Embryonic facial prominence (tissue), 1 donor: Measurements from ENCODE around the gene ZNF548.
A peak's percentile ranks its signal among the peaks of the same experiment; 100 is the strongest.
"Not testable (repeated sequence)": the region's sequence is repeated elsewhere in the genome, so short reads cannot be mapped to it uniquely, and the experiment has no call there.

ENCODE experiments used
- DNase-seq: peaks from one replicate; pipeline ENCODE4 v3.0.0-alpha.2; 2016; ENCODE audit errors: extremely low spot score

The ZNF548 gene

DNA sequence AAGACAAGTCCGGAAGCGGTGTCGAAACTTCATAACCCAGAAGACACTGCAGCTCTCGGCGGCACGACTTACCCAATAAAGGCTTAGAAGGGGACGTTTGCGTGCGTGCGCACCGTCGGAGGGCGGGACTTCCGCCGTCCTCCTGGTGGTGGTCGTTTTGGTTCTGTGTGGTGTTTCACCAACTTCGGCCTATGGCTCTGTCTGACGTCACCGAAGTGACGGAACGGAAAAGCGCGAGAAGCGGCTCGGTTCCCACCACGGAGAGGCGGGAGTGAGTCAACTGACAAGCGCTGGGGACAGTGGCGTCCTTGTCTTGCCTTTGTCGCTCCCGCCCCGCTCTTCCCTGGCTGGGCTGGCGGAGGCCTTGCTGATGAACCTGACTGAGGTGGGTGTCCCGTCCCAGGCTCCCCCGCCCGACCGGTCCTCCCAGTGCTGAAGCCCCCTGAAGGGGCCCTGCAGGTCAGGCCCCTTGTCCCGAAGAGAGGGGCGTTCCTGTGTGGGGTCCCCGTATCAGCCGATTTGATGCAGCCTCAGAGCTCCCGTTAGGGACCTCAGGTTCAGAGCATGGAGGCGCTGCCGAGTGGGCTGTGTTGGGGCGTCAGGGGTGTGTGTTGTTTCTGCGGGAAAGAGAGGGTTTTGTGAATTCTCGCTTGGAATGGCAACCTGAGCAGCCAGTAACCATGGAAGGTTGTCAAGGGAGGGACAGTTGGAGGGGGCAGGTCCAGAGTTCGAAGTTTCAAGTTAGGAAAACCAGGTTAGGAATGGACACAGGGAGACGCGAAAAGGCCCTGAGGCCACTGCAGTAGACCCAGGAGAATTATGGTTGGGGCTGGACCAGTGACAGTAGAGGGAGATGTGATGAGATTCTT lies at the start of gene ZNF548:
ZNF548 (plus strand) TSS at position 125 of the 869 bp plus-strand sequence; CDS start at position 371, 246 bp downstream.
- peak; percentile 97 for DNase-seq

DNA sequence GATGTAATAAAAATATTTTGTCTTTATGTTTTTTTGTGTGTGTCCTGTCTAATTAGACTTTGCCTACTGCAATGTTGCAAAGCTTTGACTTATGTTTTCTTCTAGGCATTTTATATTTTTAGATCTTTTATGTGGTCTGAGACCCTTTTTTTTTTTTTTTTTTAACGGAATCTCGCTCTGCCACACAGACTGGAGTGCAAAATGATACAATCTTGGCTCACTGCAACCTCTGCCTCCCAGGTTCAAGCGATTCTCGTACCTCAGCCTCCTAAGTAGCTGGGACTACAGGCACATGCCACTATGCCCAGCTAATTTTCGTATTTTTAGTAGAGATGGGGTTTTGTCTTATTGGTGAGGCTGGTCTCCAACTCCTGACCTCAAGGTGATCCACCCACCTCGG lies 47.1 kb upstream of the ZNF548 start:
- DNase-seq, result no peak

- no peak for DNase-seq
Measured at GRCh38 chr19:57348136-57348535, 41.5 kb upstream of the ZNF548 start.

DNA sequence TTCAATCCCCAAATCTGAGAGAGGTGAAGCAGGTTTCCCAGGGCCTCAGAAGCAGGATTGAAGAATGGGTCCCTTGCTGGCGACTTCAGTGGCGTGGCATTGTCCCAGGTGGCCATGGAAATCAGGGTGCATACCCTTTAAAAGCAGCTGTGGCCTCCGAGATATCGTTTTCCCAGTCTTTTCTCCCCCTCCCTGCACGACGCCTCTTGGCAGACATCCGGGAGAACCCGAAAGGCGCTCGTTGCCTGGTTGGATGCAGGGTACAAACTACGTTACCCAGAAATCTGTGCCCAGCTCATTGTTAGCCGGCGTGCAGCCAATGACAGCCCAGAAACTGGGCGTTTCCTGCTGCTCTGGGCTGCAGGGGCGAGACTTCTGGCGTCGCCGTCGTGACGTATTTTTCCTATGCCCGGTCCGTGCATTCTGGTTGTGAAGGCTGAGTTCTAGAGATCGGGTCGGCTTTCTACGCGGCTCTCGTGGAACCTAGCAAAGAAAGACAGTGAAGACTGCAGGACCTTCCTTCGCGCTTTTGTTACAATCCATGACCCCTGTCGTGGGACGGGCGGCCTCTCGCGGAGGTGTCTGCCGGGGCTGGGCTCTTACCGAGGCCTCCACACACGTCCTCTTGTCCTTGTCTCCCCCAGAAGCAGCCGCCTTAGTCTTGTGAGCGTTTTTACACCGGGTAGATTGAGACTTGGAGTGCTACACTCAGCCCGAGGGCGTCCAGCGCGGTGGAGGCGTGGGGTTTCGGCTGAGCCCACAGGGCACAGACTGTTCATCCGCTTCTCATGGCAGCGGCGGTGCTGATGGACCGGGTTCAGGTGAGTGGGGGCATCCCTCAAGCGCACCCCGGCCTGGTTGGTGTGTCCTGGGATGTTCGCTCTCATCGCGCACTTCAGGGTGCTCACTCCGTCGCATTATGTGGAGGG lies 38.5 kb upstream of the ZNF548 start, which contains the start of gene ZNF304:
ZNF304 (plus strand) TSS at position 395 of the 929 bp plus-strand sequence; CDS start at position 789, 394 bp downstream.
- peak; percentile 92 for DNase-seq

- DNase-seq, result no peak
Measured at GRCh38 chr19:57351867-57352266, 37.8 kb upstream of the ZNF548 start.

DNA sequence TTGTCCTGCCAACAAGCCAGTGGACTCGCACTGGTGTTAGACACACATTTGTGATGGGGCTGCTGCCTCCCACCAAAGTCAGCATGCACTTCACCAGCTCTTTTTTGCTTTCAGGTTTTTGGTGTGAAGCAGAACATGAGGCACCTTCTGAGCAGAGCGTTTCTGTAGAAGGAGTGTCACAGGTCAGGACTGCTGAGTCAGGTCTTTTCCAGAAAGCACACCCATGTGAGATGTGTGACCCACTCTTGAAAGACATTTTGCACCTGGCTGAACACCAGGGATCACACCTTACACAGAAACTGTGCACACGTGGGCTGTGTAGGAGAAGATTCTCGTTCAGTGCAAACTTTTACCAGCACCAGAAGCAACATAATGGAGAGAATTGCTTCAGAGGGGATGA lies 33.7 kb upstream of the ZNF548 start:
- no peak for DNase-seq

DNA sequence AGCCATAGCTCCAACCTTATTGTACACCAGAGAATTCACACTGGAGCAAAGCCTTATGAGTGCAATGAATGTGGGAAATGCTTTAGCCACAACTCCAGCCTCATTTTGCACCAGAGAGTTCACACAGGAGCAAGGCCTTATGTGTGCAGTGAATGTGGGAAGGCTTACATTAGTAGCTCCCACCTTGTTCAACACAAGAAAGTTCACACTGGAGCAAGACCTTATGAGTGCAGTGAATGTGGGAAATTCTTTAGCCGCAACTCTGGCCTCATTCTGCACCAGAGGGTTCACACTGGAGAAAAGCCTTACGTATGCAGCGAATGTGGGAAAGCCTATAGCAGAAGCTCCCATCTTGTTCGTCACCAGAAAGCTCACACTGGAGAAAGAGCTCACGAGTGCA lies 32.2 kb upstream of the ZNF548 start:
- no peak for DNase-seq

- no peak for DNase-seq
Measured at GRCh38 chr19:57359300-57359699, 30.4 kb upstream of the ZNF548 start.

GRCh38 chr19:57362419-57362818 lies 27.2 kb upstream of the ZNF548 start:
- DNase-seq, result no peak

- peak; percentile 95 for DNase-seq
Measured at GRCh38 chr19:57362997-57363687, 26.5 kb upstream of the ZNF548 start, which contains the start of the genes TRAPPC2B and ZNF547. Gene TRAPPC2B, plus strand, starts transcription at chr19:57363551. Its CDS starts 1,283 bp downstream, at chr19:57364834. Gene ZNF547, plus strand, starts transcription at chr19:57363551. Its CDS starts 5,005 bp downstream, at chr19:57368556.

DNA sequence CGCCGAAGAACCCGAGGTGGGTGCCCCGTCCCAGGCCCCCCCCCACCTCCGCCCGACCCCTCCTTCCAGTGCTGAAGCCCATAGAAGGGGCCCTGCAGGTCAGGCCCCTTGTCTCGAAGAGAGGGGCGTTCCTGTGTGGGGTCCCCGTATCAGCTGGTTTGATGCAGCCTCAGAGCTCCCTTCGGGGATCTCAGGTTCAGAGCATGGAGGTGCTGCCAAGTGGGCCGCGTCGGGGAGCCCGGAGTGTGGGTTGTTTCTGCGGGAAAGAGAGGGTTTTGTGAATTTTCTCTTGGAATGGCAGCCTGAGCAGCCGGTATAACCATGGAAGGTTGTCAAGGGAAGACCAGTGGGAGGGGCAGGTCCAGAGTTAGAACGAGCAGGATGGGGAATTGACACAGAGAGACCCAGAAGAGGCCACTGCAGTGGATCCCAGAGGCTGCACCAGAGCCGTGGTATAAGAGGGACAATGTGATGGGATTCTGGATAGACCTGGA lies 25.9 kb upstream of the ZNF548 start:
- peak; percentile 9 for DNase-seq

DNA sequence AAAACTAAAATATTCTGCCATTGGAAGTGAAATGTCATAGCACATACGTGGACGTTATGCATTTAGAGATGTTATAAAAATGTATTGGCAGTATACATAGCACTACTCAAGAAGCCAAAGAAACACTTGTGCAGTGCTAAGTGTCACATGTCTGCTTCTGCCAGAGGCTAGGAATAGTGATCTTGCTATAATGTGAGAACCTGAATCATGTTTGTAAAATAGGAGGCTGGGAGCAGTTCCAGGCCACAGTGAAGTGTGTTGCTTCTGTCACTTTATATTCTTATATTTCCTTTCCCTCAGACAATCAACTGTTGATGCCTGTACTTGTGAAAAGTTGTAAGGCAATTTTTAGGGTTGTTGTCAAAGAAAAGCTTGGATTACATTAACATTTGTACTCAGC lies 22.9 kb upstream of the ZNF548 start:
- DNase-seq, result no peak

DNA sequence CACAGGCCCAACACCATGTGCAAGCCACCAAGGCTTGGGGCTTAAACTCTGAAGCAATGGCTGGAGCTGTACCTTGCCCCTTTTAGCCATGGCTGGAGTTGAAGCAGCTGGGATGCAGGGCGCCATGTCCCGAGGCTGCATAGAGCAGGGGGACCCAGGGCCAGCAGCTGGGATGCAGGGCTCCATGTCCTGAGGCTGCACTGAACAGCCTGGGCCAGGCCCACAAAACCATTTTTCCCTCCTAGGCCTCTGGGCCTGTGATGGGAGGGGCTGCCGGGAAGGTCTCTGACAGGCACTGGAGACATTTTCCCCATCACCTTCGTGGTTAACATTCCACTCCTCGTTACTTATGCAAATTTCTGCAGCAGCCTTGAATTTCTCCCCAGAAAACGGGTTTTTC lies 15.5 kb upstream of the ZNF548 start:
- no peak for DNase-seq

GRCh38 chr19:57374647-57375046 lies 15.0 kb upstream of the ZNF548 start:
- DNase-seq, result not testable (repeated sequence)

DNA sequence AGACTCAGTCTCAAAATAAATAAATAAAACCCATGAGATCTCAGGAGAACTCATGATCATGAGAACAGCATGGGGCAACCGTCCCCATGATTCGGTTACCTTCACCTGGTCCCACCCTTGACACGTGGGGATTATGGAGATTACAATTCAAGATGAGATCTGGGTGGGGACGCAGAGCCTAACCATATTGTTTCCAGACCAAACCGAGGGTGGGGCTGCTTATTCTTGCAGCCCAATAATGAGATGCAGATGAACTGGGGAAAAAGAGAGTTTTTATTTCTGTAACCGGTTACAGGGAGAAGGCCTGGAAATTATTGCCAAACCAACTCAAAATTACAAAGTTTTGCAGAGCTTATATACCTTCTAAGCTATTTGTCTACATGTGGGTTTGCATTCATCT lies 13.5 kb upstream of the ZNF548 start:
- DNase-seq, result no peak

DNA sequence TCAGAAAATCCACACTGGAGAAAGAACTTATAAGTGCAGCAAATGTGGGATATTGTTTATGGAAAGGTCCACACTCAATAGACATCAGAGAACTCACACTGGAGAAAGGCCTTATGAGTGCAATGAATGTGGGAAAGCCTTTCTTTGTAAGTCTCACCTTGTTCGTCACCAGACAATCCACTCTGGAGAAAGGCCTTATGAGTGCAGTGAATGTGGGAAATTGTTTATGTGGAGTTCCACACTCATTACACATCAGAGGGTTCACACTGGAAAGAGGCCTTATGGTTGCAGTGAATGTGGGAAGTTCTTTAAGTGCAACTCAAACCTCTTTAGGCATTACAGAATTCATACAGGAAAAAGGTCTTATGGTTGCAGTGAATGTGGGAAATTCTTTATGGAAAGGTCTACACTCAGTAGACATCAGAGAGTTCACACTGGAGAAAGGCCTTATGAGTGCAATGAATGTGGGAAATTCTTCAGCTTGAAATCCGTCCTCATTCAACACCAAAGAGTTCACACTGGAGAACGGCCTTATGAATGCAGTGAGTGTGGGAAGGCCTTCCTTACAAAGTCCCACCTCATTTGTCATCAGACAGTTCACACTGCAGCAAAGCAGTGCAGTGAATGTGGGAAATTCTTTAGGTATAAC lies 12.0 kb upstream of the ZNF548 start:
- DNase-seq, result no peak

DNA sequence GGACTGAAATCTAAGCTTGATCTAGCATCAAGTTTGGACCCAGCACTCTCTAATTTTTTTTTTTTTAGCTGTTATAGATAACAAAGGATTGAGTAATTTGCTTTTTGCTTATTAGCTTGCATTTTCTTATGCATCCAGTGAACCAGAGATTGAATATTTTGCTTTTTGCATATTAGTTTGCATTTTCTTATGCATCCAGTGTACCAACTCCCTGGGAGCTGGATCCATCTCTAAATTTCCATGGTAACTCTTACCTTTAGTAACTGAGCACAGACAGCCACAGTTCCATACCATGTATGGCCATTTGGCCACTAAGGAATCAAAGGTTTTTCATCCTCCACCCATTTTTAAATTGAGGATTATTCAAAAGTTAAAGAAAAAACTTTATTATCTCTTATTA lies 8.7 kb upstream of the ZNF548 start:
- no peak for DNase-seq

GRCh38 chr19:57382806-57383488 lies 6.7 kb upstream of the ZNF548 start:
- no peak for DNase-seq

GRCh38 chr19:57389194-57389729 lies 392 bp upstream of the ZNF548 start:
- DNase-seq, result no peak

DNA sequence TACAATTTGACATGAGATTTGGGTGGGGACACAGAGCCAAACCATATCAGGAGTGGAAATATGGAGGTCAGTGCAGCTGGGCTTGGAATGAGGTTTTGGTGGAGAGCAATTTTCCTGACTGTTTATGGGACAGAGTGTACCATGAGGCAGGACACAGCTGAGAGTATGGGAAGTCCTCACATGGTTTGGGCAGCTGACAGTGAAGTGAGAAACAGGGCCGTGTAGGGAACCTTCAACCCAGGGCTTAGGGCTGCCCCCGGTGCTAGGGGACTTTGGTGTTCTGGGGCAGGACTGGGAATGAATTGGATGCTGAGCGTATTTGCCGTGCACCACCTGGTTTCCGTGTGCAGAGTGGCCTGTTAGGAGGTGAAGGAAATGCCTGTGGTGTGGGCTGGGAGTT lies 6.1 kb downstream of the ZNF548 start:
- no peak for DNase-seq
